Right atrium auricular region (tissue), 2 donors: Measurements from ENCODE around the gene RAB3IL1. TPM values are rescaled to one million over a fixed set of nuclear protein-coding genes. Genes with fewer than 3 reads are reported as not detected.

Experiments
- DNase-seq: peaks from one replicate; pipeline ENCODE4 v3.0.0-alpha.2; 2019; ENCODE audit warnings: low spot score
- H3K27ac ChIP-seq, 2 donors: fragments of 200-600 bp; sonication (generic); 1 replicate in 1 of 2; 2 replicates in 1 of 2; pipeline ENCODE4 v1.5.1; 2016 to 2019
- H3K27me3 ChIP-seq, 2 donors: fragments of 200-600 bp; sonication (generic); one replicate each; pipeline versions ENCODE4 v1.5.1 to v1.6.0; 2017 to 2019
- H3K36me3 ChIP-seq: fragments of 200-600 bp; sonication (generic); one replicate; pipeline ENCODE4 v1.5.1; 2016
- H3K4me1 ChIP-seq, 2 donors: fragments of 200-600 bp; sonication (generic); one replicate each; pipeline versions ENCODE4 v1.5.1 to v1.6.0; 2017 to 2019
- H3K4me3 ChIP-seq, 2 donors: fragments of 200-600 bp; sonication (generic); 1 replicate in 1 of 2; 2 replicates in 1 of 2; pipeline ENCODE4 v1.5.1; 2017 to 2019; ENCODE audit warnings: mild to moderate bottlenecking in 1 of 2, moderate library complexity in 1 of 2
- H3K9me3 ChIP-seq, 2 donors: fragments of 200-600 bp; sonication (generic); one replicate each; pipeline ENCODE4 v1.5.1; 2019
- CTCF ChIP-seq, 2 donors: fragments of 200-600 bp; sonication (generic); IDR thresholded peaks; one replicate each; pipeline ENCODE4 v1.5.1; 2019; ENCODE audit warnings: antibody characterized with exemption in 2 of 2
- total RNA-seq, 2 donors: library from RNA; depleted of rRNA; stranded (reverse); fragments of >200 nt; gene quantifications; one replicate each; pipeline ENCODE4 v1.1.0, GENCODE V29; 2016

RAB3IL1 gene
- total RNA-seq, 2 donors from 2014 or later = 4.3 to 16.8 TPM

- peaks cover 0 to 56% of the 10 kb centered on the region in 2 donors for H3K4me1 ChIP-seq
- TF ChIP-seq CTCF (IDR thresholded peaks at IDR 0.05) = no peak
- H3K9me3 ChIP-seq = no peaks in the 10 kb centered on the region
- no peak overlapping the region for H3K4me3 ChIP-seq
- DNase-seq = peak; percentile 57
- H3K27ac ChIP-seq = peak overlapping the region; percentile 79 to 80
- H3K36me3 ChIP-seq = no peaks in the 10 kb centered on the region
- no peaks in the 10 kb centered on the region for H3K27me3 ChIP-seq
These were observed 2.6 kb upstream of the RAB3IL1 start for GRCh38 chr11:61919705-61920631.

- peaks cover 0 to 53% of the 10 kb centered on the region in 2 donors for H3K4me1 ChIP-seq
- no peaks in the 10 kb centered on the region for H3K36me3 ChIP-seq
- DNase-seq = peak; percentile 76
- H3K4me3 ChIP-seq = no peak overlapping the region
- H3K27me3 ChIP-seq = no peaks in the 10 kb centered on the region
- peak overlapping the region; percentile 79 to 80 for H3K27ac ChIP-seq
- TF ChIP-seq CTCF (IDR thresholded peaks at IDR 0.05) = no peak
- H3K9me3 ChIP-seq = no peaks in the 10 kb centered on the region
These were observed 1.8 kb upstream of the RAB3IL1 start for GRCh38 chr11:61918938-61919704.

- H3K9me3 ChIP-seq = no peaks in the 10 kb centered on the region
- DNase-seq = peak; percentile 58
- peak overlapping the region; percentile 79 to 80 for H3K27ac ChIP-seq
- H3K4me3 ChIP-seq = peak overlapping the region in 1 of 2 donors; percentile 72
- H3K27me3 ChIP-seq = no peaks in the 10 kb centered on the region
- peaks cover 0 to 45% of the 10 kb centered on the region in 2 donors for H3K4me1 ChIP-seq
- TF ChIP-seq CTCF (IDR thresholded peaks at IDR 0.05) = no peak
- no peaks in the 10 kb centered on the region for H3K36me3 ChIP-seq
These were observed 1.0 kb upstream of the RAB3IL1 start for GRCh38 chr11:61918251-61918937.

GRCh38 chr11:61916737-61917333 is 531 bp downstream of the RAB3IL1 start:
- Histone ChIP-seq H3K4me1 (peaks cover 0 to 36% of the 10 kb centered on the region in 2 donors), H3K27ac (peak overlapping the region; percentile 79 to 80), H3K36me3 (no peaks in the 10 kb centered on the region), H3K9me3 (no peaks in the 10 kb centered on the region), H3K27me3 (no peaks in the 10 kb centered on the region), H3K4me3 (peak overlapping the region; percentile 62 to 72)
- no peak for TF ChIP-seq CTCF (IDR thresholded peaks at IDR 0.05)
- DNase-seq = no peak

- Histone ChIP-seq H3K27me3 (no peaks in the 10 kb centered on the region), H3K27ac (peak overlapping the region in 1 of 2 donors; percentile 80), H3K9me3 (no peaks in the 10 kb centered on the region), H3K4me1 (peaks cover 0 to 50% of the 10 kb centered on the region in 2 donors), H3K4me3 (no peak overlapping the region), H3K36me3 (no peaks in the 10 kb centered on the region)
- DNase-seq = no peak
- TF ChIP-seq CTCF (IDR thresholded peaks at IDR 0.05) = no peak
These were observed 2.7 kb downstream of the RAB3IL1 start for GRCh38 chr11:61914471-61915171.
